Astrocyte of the spinal cord (primary cell): Measurements from ENCODE around the gene PEA15.

ENCODE experiments used
- DNase-seq: peaks from one replicate; pipeline ENCODE4 v3.0.0; 2011; ENCODE audit warnings: low read depth, low spot score
- H3K4me3 ChIP-seq: 2 replicates; pipeline ENCODE4 v1.5.1; 2011; ENCODE audit warnings: low read depth, mild to moderate bottlenecking, low read length, moderate library complexity
- in situ Hi-C: cut with HindIII; loops from 2 replicates; pipeline ENCODE4 v1.10.0; 2017; ENCODE audit warnings: low sequenced_read_pairs
- TF ChIP-seq, protein P1 (sequence below): IDR thresholded peaks from 2 replicates; pipeline ENCODE4 v1.5.1; 2012; ENCODE audit warnings: low read depth, mild to moderate bottlenecking, low read length, inconsistent platforms

The PEA15 gene

DNA sequence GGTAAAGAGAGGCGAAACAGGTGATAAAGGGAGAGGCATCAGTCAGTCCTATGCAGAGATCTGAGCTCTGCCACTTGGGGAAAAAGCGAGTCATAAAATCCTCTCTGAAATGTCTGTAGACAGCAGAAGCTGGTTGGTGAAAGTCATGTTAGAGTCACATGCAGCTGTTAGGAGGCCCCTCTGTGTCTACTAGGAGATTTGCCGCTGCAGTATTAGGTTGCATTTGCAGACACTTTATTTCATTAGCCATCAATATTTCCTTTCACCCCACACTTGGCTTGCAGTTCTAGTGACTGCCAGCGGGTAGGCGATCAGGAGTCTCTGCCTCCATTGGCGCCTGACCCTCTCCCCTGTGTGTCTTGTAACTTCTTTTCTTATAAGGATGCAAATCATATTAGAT lies 37.6 kb upstream of the PEA15 start:
- TF ChIP-seq, protein P1, sequence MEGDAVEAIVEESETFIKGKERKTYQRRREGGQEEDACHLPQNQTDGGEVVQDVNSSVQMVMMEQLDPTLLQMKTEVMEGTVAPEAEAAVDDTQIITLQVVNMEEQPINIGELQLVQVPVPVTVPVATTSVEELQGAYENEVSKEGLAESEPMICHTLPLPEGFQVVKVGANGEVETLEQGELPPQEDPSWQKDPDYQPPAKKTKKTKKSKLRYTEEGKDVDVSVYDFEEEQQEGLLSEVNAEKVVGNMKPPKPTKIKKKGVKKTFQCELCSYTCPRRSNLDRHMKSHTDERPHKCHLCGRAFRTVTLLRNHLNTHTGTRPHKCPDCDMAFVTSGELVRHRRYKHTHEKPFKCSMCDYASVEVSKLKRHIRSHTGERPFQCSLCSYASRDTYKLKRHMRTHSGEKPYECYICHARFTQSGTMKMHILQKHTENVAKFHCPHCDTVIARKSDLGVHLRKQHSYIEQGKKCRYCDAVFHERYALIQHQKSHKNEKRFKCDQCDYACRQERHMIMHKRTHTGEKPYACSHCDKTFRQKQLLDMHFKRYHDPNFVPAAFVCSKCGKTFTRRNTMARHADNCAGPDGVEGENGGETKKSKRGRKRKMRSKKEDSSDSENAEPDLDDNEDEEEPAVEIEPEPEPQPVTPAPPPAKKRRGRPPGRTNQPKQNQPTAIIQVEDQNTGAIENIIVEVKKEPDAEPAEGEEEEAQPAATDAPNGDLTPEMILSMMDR = no peak
- no peak overlapping the region for H3K4me3 ChIP-seq
- in situ Hi-C loops = no loop called here
- no peak for DNase-seq

- in situ Hi-C loops = no loop called here
Measured at GRCh38 chr1:160168016-160168415, 37.2 kb upstream of the PEA15 start.

DNA sequence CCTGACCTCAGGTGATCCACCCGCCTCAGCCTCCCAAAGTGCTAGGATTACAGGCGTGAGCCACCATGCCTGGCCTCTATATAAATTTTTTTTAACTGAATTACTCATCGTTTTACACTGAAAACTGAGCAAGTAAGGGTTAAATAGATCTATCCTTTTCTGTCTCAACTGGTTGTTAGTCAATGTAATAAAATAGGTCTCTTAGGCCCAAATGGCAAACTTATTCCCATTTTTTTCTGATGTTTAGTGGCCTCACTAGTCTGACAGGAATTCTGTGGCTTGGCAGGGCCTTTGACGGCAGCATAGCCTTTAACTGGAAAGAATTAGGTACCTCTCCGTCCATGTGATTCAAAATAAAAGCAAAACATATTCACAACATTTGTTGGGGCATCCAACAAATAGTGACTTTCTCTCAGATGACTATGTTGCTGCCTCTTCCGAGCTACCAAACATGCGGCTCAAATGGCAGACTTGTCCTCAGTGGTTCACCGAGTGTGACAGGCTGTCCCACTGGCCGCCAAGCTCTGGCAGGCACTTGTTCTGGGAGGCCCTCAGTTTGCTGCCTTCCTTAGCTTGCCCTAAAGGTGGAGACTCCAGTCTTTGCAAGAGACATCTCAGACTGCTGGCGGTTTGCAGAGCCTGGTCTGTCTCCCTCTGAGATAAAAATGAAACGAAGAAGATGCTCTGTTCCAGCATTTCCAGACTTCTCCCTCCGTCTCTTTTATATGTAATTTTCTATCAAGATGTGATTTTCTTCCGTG lies 36.4 kb upstream of the PEA15 start:
- no peak overlapping the region for H3K4me3 ChIP-seq
- peak; percentile 57 for DNase-seq
- TF ChIP-seq, protein P1 = peak; percentile 13
- in situ Hi-C loops = no loop called here

More at GRCh38 chr1:160168016-160168415, 37.2 kb upstream of the PEA15 start:
- H3K4me3 ChIP-seq = no peak overlapping the region
- DNase-seq = no peak
- TF ChIP-seq, protein P1 = no peak

- no peak overlapping the region for H3K4me3 ChIP-seq
- peak; percentile 83 for DNase-seq
- in situ Hi-C loops = no loop called here
- TF ChIP-seq, protein P1 = no peak
Measured at GRCh38 chr1:160169553-160170399, 35.4 kb upstream of the PEA15 start.

DNA sequence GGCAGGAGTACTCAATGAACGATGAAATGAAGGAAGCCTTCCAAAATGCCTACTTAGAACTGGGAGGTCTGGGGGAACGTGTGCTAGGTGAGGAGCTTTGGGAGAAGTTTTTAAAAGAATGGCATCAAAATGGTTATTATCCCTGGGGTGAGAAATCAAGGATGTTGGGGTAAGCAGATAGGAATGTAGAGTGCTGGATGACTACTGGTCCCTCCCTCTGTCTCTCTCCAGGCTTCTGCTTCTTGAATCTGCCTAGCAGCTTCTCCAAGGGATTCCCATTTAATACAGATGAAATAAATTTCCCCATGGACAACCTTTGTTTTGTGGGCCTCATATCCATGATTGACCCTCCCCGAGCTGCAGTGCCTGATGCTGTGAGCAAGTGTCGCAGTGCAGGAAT lies 33.8 kb upstream of the PEA15 start:
- TF ChIP-seq, protein P1 = no peak
- no peak overlapping the region for H3K4me3 ChIP-seq
- in situ Hi-C loops = no loop called here
- DNase-seq = peak; percentile 18

- in situ Hi-C loops = no loop called here
- no peak overlapping the region for H3K4me3 ChIP-seq
- DNase-seq = no peak
- TF ChIP-seq, protein P1 = no peak
Measured at GRCh38 chr1:160171980-160172379, 33.2 kb upstream of the PEA15 start.
